Keratinocyte (primary cell): ENCODE measurements around the gene CUEDC1. TPM values are rescaled to one million over a fixed set of nuclear protein-coding genes. Genes with fewer than 3 reads are reported as not detected.

Experiments used
- DNase-seq: peaks from one replicate; pipeline ENCODE4 v3.0.0-alpha.2; 2011; ENCODE audit warnings: low read depth, missing footprints, low spot score
- FAIRE-seq: peaks from 2 replicates; lab custom pipeline; 2011; peaks lifted over from hg19 to GRCh38; lab: Jason Lieb, UNC
- H2AFZ ChIP-seq: 2 replicates; pipeline ENCODE4 v1.6.0; 2012; ENCODE audit warnings: low read length, control low read depth, inconsistent platforms; ENCODE audit not compliant: control insufficient read depth
- H3K27ac ChIP-seq: 2 replicates; pipeline ENCODE4 v1.5.1; 2011; ENCODE audit warnings: low read length; ENCODE audit not compliant: control insufficient read depth, insufficient read depth
- H3K27me3 ChIP-seq: 3 replicates; pipeline ENCODE4 v1.6.0; 2011; ENCODE audit warnings: low read length; ENCODE audit not compliant: control insufficient read depth, insufficient read depth; ENCODE audit errors: extremely low read depth
- H3K36me3 ChIP-seq, 2 experiments: 2 replicates in 1 of 2; 3 replicates in 1 of 2; pipeline ENCODE4 v1.5.1; 2011; ENCODE audit warnings: low read length in 2 of 2, mild to moderate bottlenecking in 1 of 2; ENCODE audit not compliant: control insufficient read depth in 2 of 2, insufficient read depth in 2 of 2; ENCODE audit errors: extremely low read depth in 1 of 2
- H3K4me1 ChIP-seq: 3 replicates; pipeline ENCODE4 v1.5.1; 2011; ENCODE audit warnings: low read length; ENCODE audit not compliant: control insufficient read depth, insufficient read depth; ENCODE audit errors: extremely low read depth
- H3K4me2 ChIP-seq: 3 replicates; pipeline ENCODE4 v1.6.0; 2011; ENCODE audit warnings: low read depth, low read length; ENCODE audit not compliant: control insufficient read depth, insufficient read depth; ENCODE audit errors: extremely low read depth
- H3K4me3 ChIP-seq, 3 experiments: fragments of 200-600 bp in 1 of 3; sonication (generic) in 1 of 3; 2 replicates in 2 of 3; 3 replicates in 1 of 3; pipeline ENCODE4 v1.5.1; 2011 to 2016; ENCODE audit warnings: low read length in 3 of 3, mild to moderate bottlenecking in 3 of 3, control low read depth in 2 of 3, inconsistent platforms in 1 of 3, low read depth in 1 of 3, mixed read lengths in 1 of 3, mixed run types in 1 of 3, moderate library complexity in 1 of 3; ENCODE audit not compliant: control insufficient read depth in 2 of 3, insufficient read depth in 2 of 3; ENCODE audit errors: extremely low read depth in 1 of 3
- H3K79me2 ChIP-seq: 2 replicates; pipeline ENCODE4 v1.6.0; 2012; ENCODE audit warnings: low read length; ENCODE audit not compliant: control insufficient read depth, insufficient read depth
- H3K9ac ChIP-seq: 3 replicates; pipeline ENCODE4 v1.6.0; 2011; ENCODE audit warnings: low read length; ENCODE audit not compliant: control insufficient read depth, insufficient read depth; ENCODE audit errors: extremely low read depth
- H3K9me1 ChIP-seq: 3 replicates; pipeline ENCODE4 v1.6.0; 2011; ENCODE audit warnings: low read length; ENCODE audit not compliant: control insufficient read depth, insufficient read depth; ENCODE audit errors: extremely low read depth
- H3K9me3 ChIP-seq: 2 replicates; pipeline ENCODE4 v1.5.1; 2012; ENCODE audit warnings: low read depth, low read length; ENCODE audit not compliant: control insufficient read depth
- H4K20me1 ChIP-seq: 3 replicates; pipeline ENCODE4 v1.6.0; 2011; ENCODE audit warnings: low read length; ENCODE audit not compliant: control insufficient read depth, insufficient read depth; ENCODE audit errors: extremely low read depth
- EZH2 ChIP-seq: IDR thresholded peaks from one replicate; pipeline ENCODE4 v1.6.1; 2012; ENCODE audit warnings: inconsistent platforms, mild to moderate bottlenecking, low read length, moderate library complexity
- dilution Hi-C: fragments of 300-500 bp; cut with MboI; formaldehyde crosslinking; loops from one replicate; pipeline ENCODE4 v1.7.0; 2020; ENCODE audit warnings: low sequenced_read_pairs; ENCODE audit not compliant: extremely low pct_ligation_motif_present
- polyA minus RNA-seq, 3 experiments: library from RNA; depleted of rRNA, polyadenylated mRNA; stranded (reverse); fragments of >200 nt; gene quantifications; 1 replicate in 1 of 3; 2 replicates in 1 of 3; 3 replicates in 1 of 3; pipeline ENCODE4 v1.2.3, GENCODE V29; 2011
- polyA plus RNA-seq, 5 experiments: library from polyadenylated mRNA; depleted of rRNA in 3 of 5; stranded (reverse) in 3 of 5; stranded (forward) in 1 of 5; unstranded in 1 of 5; fragments of >200 nt; gene quantifications; 1 replicate in 1 of 5; 2 replicates in 3 of 5; 3 replicates in 1 of 5; pipeline versions ENCODE4 v1.2.1 to v1.2.3, GENCODE V29; 2011 to 2012; ENCODE audit warnings: missing spikeins in 2 of 5, low read depth in 1 of 5, low replicate concordance in 1 of 5
- TF ChIP-seq, protein P1 (sequence below), 3 experiments: IDR thresholded peaks in 1 of 3; conservative IDR thresholded peaks in 1 of 3; optimal IDR thresholded peaks in 1 of 3; 2 replicates in 2 of 3; 3 replicates in 1 of 3; pipeline versions ENCODE3 to v1.5.1; 2011; ENCODE audit warnings: low read length in 3 of 3, mild to moderate bottlenecking in 3 of 3, moderate library complexity in 2 of 3, control low read depth in 1 of 3, inconsistent platforms in 1 of 3; ENCODE audit not compliant: insufficient read depth in 2 of 3; ENCODE audit errors: extremely low read depth in 1 of 3

The CUEDC1 gene, protein sequence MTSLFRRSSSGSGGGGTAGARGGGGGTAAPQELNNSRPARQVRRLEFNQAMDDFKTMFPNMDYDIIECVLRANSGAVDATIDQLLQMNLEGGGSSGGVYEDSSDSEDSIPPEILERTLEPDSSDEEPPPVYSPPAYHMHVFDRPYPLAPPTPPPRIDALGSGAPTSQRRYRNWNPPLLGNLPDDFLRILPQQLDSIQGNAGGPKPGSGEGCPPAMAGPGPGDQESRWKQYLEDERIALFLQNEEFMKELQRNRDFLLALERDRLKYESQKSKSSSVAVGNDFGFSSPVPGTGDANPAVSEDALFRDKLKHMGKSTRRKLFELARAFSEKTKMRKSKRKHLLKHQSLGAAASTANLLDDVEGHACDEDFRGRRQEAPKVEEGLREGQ
- 12.9 to 18.7 TPM (median 14.4 TPM) in 3 replicates for polyA plus RNA-seq
- polyA plus RNA-seq (2011; ENCODE audit: low read depth) = 3.6 TPM
- polyA plus RNA-seq (2011; cell fraction: cytosol; rRNA removed) = 11.2 and 13.6 TPM in 2 replicates
- polyA plus RNA-seq (2011; cell fraction: nucleus; rRNA removed) = 31.3 and 40.1 TPM in 2 replicates
- polyA plus RNA-seq (2012; ENCODE audit: low replicate concordance) = 6.4 and 19.7 TPM in 2 replicates
- polyA minus RNA-seq = 13.5 to 25.5 TPM (median 14.4 TPM) in 3 replicates
- polyA minus RNA-seq (2011; cell fraction: cytosol; rRNA and poly(A)+ RNA removed) = 18.4 TPM
- 13.1 and 14.2 TPM in 2 replicates for polyA minus RNA-seq (2011; cell fraction: nucleus; rRNA and poly(A)+ RNA removed)

DNA sequence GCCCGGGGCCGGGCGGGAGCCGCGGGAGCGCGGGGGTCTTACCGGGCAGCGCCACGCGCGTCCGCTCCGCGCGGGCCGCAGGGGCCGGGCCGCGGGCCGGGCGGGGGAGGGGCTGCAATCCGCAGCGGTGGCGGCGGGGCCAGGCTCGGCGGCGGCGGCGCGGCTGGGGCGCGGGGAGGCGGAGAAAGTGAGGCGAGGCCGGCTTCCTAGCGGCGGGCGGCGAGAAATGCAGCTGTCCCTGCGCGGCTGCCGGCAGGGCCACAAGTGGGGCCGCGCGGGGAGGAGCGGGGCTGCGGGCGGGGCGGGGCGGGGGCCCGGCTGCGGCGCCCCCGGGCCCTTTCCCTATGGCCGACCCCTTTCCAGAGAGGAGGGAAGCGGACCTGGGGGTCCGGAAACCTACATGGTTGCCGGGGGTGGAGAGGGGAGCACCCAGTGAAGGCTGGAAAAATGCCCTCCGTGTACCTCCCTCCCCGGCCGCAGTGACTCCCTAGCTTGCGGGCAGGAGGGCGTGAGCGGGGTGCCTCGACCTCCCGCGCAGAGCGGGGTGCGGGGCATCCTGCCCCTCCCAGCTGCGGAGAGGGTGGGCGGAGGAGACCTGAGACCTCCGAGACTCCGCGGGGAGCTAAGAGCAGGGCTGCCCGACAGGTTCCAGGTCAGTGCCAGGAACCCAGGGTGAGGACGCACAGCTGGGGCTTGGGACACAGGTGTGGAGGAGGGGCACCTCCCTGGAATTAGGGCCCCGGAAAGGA, at the start of gene CUEDC1:
TSS of gene CUEDC1 (minus strand) at position 230 of the 749 bp plus-strand sequence. CDS start 69,848 bp downstream, outside the sequence.
- no peak for DNase-seq
- Histone ChIP-seq H2AFZ (peak within 1 kb of the TSS; percentile 75), H3K4me1 (peaks cover 24% of the 10 kb centered on the region)

DNA sequence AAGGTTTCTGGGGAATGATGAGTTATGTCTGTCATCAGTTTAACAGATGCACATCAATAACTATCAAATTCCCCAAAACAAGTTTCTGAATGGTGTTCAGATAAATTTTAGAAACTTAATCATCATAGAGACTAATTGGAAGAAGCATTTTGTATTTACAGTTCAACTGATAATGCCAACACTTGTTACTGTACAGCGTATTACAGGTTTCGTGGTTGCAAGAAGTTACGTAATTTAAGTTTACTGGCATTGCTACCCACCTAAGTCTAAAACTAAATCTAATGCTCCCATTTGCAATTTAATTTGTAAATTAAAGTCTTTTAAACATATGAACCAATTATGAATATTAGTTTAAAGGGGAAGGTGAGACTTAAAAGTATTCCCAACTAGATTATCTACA, 48.8 kb upstream of the CUEDC1 start:
- TF ChIP-seq, protein P1, sequence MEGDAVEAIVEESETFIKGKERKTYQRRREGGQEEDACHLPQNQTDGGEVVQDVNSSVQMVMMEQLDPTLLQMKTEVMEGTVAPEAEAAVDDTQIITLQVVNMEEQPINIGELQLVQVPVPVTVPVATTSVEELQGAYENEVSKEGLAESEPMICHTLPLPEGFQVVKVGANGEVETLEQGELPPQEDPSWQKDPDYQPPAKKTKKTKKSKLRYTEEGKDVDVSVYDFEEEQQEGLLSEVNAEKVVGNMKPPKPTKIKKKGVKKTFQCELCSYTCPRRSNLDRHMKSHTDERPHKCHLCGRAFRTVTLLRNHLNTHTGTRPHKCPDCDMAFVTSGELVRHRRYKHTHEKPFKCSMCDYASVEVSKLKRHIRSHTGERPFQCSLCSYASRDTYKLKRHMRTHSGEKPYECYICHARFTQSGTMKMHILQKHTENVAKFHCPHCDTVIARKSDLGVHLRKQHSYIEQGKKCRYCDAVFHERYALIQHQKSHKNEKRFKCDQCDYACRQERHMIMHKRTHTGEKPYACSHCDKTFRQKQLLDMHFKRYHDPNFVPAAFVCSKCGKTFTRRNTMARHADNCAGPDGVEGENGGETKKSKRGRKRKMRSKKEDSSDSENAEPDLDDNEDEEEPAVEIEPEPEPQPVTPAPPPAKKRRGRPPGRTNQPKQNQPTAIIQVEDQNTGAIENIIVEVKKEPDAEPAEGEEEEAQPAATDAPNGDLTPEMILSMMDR (optimal IDR thresholded peaks at IDR 0.05 in 1 of 3, IDR thresholded peaks at IDR 0.05 in 1 of 3, conservative IDR thresholded peaks at IDR 0.05 in 1 of 3; ENCODE audit: extremely low read depth in 1 of 3, insufficient read depth in 2 of 3, low read length in 3 of 3) = no peak
- TF ChIP-seq EZH2 = no peak
- Histone ChIP-seq H4K20me1 (peaks cover 28% of the 10 kb centered on the region), H3K27ac (no peak overlapping the region)

More for the DNA sequence above, at the start of gene CUEDC1:
- H3K36me3 ChIP-seq = no peaks in the 10 kb centered on the region
- peak within 1 kb of the TSS; percentile 82 for H3K4me2 ChIP-seq
- H3K4me3 ChIP-seq = peak within 1 kb of the TSS; percentile 57 to 77 (median 66)
- no peaks in the 10 kb centered on the region for H3K9me3 ChIP-seq
- no peak for FAIRE-seq
- H3K27ac ChIP-seq = no peak within 1 kb of the TSS
- no peaks in the 10 kb centered on the region for H3K9me1 ChIP-seq
- H3K9ac ChIP-seq = peak within 1 kb of the TSS; percentile 72
- H3K27me3 ChIP-seq = no peaks in the 10 kb centered on the region
- no peaks in the 10 kb centered on the region for H4K20me1 ChIP-seq
- TF ChIP-seq, protein P1 (optimal IDR thresholded peaks at IDR 0.05 in 1 of 3, IDR thresholded peaks at IDR 0.05 in 1 of 3, conservative IDR thresholded peaks at IDR 0.05 in 1 of 3; ENCODE audit: extremely low read depth in 1 of 3, insufficient read depth in 2 of 3, low read length in 3 of 3) = peak in 2 of 3 experiments; percentile 16 to 67
- no peak for TF ChIP-seq EZH2
- dilution Hi-C loops = no loop called here
- H3K79me2 ChIP-seq = peaks cover 20% of the 10 kb centered on the region

More for the DNA sequence above, 48.8 kb upstream of the CUEDC1 start:
- dilution Hi-C loops = no loop called here
- FAIRE-seq = no peak
- H3K4me3 ChIP-seq = peak overlapping the region in 1 of 3 experiments; percentile 5
- H3K9ac ChIP-seq = peak overlapping the region; percentile 9
- H3K79me2 ChIP-seq = peaks cover 56% of the 10 kb centered on the region
- H3K9me3 ChIP-seq = no peaks in the 10 kb centered on the region
- H2AFZ ChIP-seq = no peak overlapping the region
- no peak for DNase-seq
- H3K36me3 ChIP-seq = peaks cover 15 to 54% of the 10 kb centered on the region in 2 experiments
- H3K9me1 ChIP-seq = no peaks in the 10 kb centered on the region
- H3K4me2 ChIP-seq = peak overlapping the region; percentile 100
- peaks cover 36% of the 10 kb centered on the region for H3K4me1 ChIP-seq
- no peaks in the 10 kb centered on the region for H3K27me3 ChIP-seq
